Glutamatergic neuron (in vitro differentiated cells): Measurements from ENCODE around the gene SLC6A5. TPM values are rescaled to one million over a fixed set of nuclear protein-coding genes. Genes with fewer than 3 reads are reported as not detected.

ENCODE experiments used
- DNase-seq: peaks from one replicate; pipeline ENCODE4 v3.0.0; 2022
- H3K27ac Mint-ChIP-seq: one replicate; pipeline ENCODE4 v1.8.0; 2020; ENCODE audit warnings: mild to moderate bottlenecking, mixed read lengths, inconsistent platforms; ENCODE audit not compliant: unreplicated experiment
- H3K27me3 Mint-ChIP-seq: one replicate; pipeline ENCODE4 v1.8.0; 2020; ENCODE audit warnings: mild to moderate bottlenecking, moderate library complexity, mixed read lengths, inconsistent platforms; ENCODE audit not compliant: unreplicated experiment
- H3K36me3 Mint-ChIP-seq: one replicate; pipeline ENCODE4 v1.8.0; 2020; ENCODE audit warnings: mild to moderate bottlenecking, mixed read lengths, inconsistent platforms; ENCODE audit not compliant: unreplicated experiment
- H3K4me1 Mint-ChIP-seq: one replicate; pipeline ENCODE4 v1.8.0; 2020; ENCODE audit warnings: mild to moderate bottlenecking, low read depth, mixed read lengths, inconsistent platforms; ENCODE audit not compliant: unreplicated experiment
- H3K4me3 Mint-ChIP-seq: one replicate; pipeline ENCODE4 v1.8.0; 2020; ENCODE audit warnings: mild to moderate bottlenecking, mixed read lengths, inconsistent platforms; ENCODE audit not compliant: unreplicated experiment
- H3K9me3 Mint-ChIP-seq: one replicate; pipeline ENCODE4 v1.8.0; 2020; ENCODE audit warnings: mild to moderate bottlenecking, moderate library complexity, mixed read lengths, inconsistent platforms; ENCODE audit not compliant: unreplicated experiment
- total RNA-seq: library from RNA; stranded (reverse); fragmentation: NEBNext Ultra II Directional; extraction: Animal tissue kit (Norgen Biotek cat#: 25700); gene quantifications from one replicate; pipeline ENCODE4 v1.2.1, GENCODE V29; 2021; ENCODE audit not compliant: unreplicated experiment
- TF ChIP-seq, protein P1 (sequence below): fragments of 200-600 bp; sonication (generic); IDR thresholded peaks from one replicate; pipeline ENCODE4 v1.5.0; 2021; ENCODE audit not compliant: partially characterized antibody, unreplicated experiment

SLC6A5 gene
- total RNA-seq, 1 donor from 2014 or later = 0.05 TPM

DNA sequence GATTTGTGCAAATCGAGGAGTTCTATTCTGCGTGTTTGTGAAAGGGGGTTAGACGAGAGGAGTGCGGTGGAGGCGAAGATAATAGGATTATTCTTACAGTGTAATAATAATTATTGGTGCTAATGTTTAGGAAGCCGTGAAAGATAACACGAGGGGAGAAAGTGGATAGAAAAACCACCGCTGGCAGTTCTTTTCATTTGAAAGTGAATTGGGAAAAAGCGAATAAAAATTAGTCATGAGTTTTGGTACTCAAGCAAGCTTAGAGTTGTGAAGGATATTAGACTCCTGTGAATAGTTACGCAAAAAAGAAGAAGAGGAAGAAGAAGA lies 575 bp downstream of the SLC6A5 start:
- DNase-seq = no peak
- peaks cover 7% of the 10 kb centered on the region for H3K4me1 Mint-ChIP-seq
- H3K36me3 Mint-ChIP-seq = peaks cover 6% of the 10 kb centered on the region
- peak overlapping the region; percentile 48 for H3K4me3 Mint-ChIP-seq
- TF ChIP-seq, protein P1, sequence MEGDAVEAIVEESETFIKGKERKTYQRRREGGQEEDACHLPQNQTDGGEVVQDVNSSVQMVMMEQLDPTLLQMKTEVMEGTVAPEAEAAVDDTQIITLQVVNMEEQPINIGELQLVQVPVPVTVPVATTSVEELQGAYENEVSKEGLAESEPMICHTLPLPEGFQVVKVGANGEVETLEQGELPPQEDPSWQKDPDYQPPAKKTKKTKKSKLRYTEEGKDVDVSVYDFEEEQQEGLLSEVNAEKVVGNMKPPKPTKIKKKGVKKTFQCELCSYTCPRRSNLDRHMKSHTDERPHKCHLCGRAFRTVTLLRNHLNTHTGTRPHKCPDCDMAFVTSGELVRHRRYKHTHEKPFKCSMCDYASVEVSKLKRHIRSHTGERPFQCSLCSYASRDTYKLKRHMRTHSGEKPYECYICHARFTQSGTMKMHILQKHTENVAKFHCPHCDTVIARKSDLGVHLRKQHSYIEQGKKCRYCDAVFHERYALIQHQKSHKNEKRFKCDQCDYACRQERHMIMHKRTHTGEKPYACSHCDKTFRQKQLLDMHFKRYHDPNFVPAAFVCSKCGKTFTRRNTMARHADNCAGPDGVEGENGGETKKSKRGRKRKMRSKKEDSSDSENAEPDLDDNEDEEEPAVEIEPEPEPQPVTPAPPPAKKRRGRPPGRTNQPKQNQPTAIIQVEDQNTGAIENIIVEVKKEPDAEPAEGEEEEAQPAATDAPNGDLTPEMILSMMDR = no peak
- peaks cover 8% of the 10 kb centered on the region for H3K9me3 Mint-ChIP-seq
- H3K27ac Mint-ChIP-seq = no peak overlapping the region
- H3K27me3 Mint-ChIP-seq = peaks cover 52% of the 10 kb centered on the region

DNA sequence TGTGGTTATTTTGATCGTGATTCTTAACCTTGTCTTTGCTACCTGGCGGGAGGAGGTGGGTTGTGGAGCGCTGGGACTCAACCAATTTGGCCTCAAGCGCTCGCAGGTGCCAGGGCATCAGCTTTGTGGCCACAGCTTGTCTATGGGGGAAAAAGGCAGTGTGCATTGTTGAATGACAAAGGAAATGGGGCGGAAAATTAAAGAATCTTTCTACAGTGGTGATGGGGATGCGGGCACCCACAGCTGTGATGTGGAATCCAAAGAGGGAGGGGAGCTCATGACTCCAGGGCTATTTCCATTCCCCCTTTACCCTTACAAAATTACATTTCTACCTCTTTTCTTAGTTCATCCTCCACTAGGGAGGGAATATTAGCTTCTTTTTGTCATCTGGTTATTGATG lies 1.1 kb downstream of the SLC6A5 start:
- H3K4me1 Mint-ChIP-seq = peaks cover 7% of the 10 kb centered on the region
- TF ChIP-seq, protein P1 = no peak
- no peak for DNase-seq
- H3K27ac Mint-ChIP-seq = no peak overlapping the region
- H3K4me3 Mint-ChIP-seq = peak overlapping the region; percentile 16
- H3K9me3 Mint-ChIP-seq = peaks cover 8% of the 10 kb centered on the region
- H3K27me3 Mint-ChIP-seq = peaks cover 48% of the 10 kb centered on the region
- H3K36me3 Mint-ChIP-seq = peaks cover 6% of the 10 kb centered on the region

DNA sequence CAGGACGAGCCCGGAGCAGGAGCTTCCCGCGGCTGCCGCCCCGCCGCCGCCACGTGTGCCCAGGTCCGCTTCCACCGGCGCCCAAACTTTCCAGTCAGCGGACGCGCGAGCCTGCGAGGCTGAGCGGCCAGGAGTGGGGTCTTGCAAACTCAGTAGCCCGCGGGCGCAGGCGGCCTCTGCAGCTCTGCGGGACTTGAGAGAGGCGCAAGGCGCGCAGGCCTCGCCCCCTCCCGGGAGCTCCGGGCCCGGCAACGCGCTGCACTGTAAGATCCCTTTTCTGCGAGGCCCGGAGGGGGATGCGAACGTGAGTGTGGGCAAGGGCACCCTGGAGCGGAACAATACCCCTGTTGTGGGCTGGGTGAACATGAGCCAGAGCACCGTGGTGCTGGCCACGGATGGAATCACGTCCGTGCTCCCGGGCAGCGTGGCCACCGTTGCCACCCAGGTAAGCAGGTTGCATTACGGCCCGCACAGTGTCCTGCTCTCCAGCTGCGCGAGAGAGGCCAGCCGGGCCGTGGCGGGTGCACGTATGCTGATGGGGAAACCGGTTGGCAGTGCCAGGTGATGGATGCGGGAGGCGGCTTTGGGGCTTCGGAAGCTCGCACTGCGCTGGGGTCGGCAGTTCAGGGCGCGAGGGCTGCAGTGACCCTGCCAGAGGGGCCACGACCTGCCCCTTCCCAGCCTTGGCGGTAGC lies 2.0 kb downstream of the SLC6A5 start:
- H3K4me3 Mint-ChIP-seq = no peak overlapping the region
- peaks cover 6% of the 10 kb centered on the region for H3K36me3 Mint-ChIP-seq
- peaks cover 9% of the 10 kb centered on the region for H3K9me3 Mint-ChIP-seq
- no peak overlapping the region for H3K27ac Mint-ChIP-seq
- H3K27me3 Mint-ChIP-seq = peaks cover 47% of the 10 kb centered on the region
- H3K4me1 Mint-ChIP-seq = peaks cover 7% of the 10 kb centered on the region
- TF ChIP-seq, protein P1 = no peak
- DNase-seq = peak; percentile 57

DNA sequence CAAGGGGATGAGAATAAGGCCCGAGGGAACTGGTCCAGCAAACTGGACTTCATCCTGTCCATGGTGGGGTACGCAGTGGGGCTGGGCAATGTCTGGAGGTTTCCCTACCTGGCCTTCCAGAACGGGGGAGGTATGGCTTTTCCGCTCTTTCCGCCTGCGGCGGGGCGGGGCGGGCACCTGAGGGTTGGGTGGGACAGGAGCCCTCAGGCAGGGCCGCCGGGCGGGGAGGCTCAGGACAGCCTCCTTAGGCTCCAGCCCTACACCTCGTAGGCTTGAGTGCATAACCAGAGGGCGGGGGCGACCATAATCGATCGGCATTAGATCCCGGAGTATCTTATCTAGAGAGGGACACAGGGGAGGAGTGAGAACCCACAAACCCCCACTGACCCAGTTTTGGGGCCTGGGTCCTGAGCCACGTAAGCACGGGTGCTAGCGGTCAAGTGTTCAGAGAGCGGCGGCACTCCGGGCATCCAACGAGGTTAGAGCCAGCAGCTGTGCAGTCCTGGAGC lies 4.9 kb downstream of the SLC6A5 start:
- Mint-ChIP-seq H3K27me3 (peaks cover 34% of the 10 kb centered on the region), H3K27ac (no peak overlapping the region), H3K4me1 (peaks cover 6% of the 10 kb centered on the region), H3K4me3 (no peak overlapping the region), H3K36me3 (peaks cover 6% of the 10 kb centered on the region), H3K9me3 (peaks cover 8% of the 10 kb centered on the region)
- no peak for DNase-seq
- TF ChIP-seq, protein P1 = no peak

DNA sequence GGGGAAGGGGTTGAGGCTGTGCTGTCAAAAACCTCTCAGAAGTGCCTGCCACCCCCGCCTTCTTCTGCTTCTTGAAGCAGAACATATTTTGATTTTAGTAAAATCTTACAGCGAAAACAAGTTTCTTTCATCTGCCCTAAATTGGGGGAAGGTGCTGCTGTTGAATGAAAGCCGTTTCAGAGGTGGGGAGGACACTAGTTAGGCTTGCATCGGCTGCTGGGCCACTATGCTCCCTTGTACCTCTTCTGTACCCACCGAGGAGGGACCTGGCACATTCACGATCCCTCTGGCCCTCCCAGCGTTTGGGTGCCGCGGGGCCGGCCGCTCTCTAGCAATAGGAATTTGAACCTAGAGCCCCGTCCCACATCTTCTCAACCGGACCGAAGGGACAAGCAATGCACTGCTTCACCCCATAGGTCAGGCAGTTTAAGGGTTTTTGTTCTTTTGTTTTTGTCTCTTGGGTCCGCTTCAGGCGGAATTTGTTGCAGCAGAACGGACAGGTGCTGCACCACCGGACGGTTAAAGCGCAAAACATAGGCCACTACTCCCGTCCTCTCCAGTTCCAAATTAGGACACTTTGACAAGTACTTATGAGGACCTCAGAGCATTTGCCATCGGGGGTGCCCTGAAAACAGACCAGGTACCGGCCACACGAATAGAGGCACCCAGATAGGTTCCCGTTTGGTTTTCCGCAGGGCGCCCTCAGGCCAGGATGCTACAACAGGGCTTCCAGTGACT lies 5.6 kb downstream of the SLC6A5 start:
- Mint-ChIP-seq H3K4me3 (no peak overlapping the region), H3K9me3 (peaks cover 8% of the 10 kb centered on the region), H3K36me3 (peaks cover 6% of the 10 kb centered on the region), H3K27me3 (peaks cover 27% of the 10 kb centered on the region), H3K27ac (no peak overlapping the region), H3K4me1 (peaks cover 11% of the 10 kb centered on the region)
- TF ChIP-seq, protein P1 = no peak
- no peak for DNase-seq
